Measurements from ENCODE around the gene CAMKMT.
"Not testable (repeated sequence)": the region's sequence is repeated elsewhere in the genome, so short reads cannot be mapped to it uniquely, and the experiment has no call there.

Gene CAMKMT

DNA sequence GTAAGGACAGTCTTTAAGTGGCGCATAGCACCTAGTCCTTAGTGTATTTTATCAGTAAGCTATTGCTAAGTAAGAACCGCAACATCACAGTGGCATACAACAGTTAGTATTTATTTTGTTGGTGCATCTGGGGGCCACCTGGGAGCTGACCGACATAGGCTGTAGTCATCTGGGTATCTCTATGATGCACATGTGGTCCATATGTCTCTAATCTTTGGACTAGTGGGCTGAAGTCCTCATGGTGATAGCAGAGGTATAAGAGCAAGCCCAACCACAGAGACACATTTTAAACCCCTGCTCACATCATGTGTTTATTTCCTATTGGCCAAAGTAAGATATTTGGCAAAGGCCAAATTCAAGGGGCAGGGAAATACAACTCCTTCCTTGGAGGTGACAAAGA is 2.9 kb downstream of the CAMKMT start:
- TF ChIP-seq, protein P1, sequence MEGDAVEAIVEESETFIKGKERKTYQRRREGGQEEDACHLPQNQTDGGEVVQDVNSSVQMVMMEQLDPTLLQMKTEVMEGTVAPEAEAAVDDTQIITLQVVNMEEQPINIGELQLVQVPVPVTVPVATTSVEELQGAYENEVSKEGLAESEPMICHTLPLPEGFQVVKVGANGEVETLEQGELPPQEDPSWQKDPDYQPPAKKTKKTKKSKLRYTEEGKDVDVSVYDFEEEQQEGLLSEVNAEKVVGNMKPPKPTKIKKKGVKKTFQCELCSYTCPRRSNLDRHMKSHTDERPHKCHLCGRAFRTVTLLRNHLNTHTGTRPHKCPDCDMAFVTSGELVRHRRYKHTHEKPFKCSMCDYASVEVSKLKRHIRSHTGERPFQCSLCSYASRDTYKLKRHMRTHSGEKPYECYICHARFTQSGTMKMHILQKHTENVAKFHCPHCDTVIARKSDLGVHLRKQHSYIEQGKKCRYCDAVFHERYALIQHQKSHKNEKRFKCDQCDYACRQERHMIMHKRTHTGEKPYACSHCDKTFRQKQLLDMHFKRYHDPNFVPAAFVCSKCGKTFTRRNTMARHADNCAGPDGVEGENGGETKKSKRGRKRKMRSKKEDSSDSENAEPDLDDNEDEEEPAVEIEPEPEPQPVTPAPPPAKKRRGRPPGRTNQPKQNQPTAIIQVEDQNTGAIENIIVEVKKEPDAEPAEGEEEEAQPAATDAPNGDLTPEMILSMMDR (IDR thresholded peaks at IDR 0.05; ENCODE audit: low read depth, low read length) = no peak
- in situ Hi-C loops (cut with HindIII; ENCODE audit: low sequenced_read_pairs) = no loop called here
- no peak overlapping the region for H3K4me3 ChIP-seq (ENCODE audit: low read depth, low read length)
- DNase-seq (ENCODE audit: low read depth, low spot score) = no peak

DNA sequence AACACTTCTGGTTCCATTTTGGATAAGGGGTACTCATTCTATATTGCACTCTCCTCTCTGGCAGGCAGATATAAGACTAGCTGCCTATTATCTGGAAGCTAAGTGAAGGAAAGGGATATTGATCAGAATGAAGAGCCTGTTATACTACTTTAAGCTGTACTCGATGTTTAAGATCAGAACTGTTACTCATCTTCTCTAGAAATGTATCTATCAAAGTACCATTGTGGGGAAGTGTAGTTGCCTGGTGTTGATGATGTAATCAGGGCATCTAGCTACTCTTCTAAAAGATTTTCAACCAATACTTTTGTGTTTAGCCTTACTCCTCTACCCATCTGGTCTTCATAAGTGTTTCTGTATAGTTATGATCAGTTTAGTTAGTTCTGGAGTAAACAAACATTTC is 5.8 kb downstream of the CAMKMT start:
- DNase-seq (ENCODE audit: low read depth, low spot score) = no peak
- in situ Hi-C loops (cut with HindIII; ENCODE audit: low sequenced_read_pairs) = no loop called here
- H3K4me3 ChIP-seq (ENCODE audit: low read depth, low read length) = no peak overlapping the region
- TF ChIP-seq, protein P1 (IDR thresholded peaks at IDR 0.05; ENCODE audit: low read depth, low read length) = no peak

DNA sequence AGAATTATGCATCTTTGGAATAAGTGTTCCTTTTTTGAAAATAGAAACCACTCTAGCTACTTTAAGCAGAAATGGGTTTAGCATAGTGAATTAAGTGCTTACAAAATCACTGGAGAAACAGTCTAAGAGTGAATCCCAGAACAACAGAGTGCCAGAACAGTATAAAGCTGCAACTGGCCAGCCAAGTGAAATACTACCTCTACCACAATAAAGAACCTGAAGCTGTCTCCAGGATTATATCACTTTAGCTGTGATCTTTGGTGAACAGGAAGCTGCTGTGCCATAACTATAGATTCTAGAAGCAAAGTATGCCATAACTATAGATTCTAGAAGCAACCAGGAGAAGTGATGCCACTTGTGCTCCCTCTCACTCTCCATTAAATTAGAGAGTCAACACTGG is 7.6 kb downstream of the CAMKMT start:
- in situ Hi-C loops (cut with HindIII; ENCODE audit: low sequenced_read_pairs) = no loop called here
- no peak for DNase-seq (ENCODE audit: low read depth, low spot score)
- TF ChIP-seq, protein P1 (IDR thresholded peaks at IDR 0.05; ENCODE audit: low read depth, low read length) = no peak
- H3K4me3 ChIP-seq (ENCODE audit: low read depth, low read length) = no peak overlapping the region

DNA sequence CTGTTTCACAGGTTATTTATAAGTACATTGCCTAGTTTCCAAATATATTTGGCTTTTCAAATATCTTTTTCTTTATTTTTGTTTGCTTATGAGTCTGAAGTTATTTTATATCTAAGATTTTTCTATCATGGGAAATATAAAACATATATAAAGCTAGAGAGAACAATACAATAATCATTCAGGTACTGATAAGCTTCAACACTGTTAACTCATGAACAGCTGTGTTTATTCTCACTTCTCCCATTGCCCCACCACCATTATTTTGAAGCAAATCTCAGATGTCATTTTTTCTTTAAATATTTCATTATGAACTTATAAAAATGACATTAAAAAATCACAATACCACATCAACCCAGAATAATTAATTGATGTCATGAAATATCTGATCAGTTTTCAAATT is 9.7 kb downstream of the CAMKMT start:
- H3K4me3 ChIP-seq (ENCODE audit: low read depth, low read length) = no peak overlapping the region

DNA sequence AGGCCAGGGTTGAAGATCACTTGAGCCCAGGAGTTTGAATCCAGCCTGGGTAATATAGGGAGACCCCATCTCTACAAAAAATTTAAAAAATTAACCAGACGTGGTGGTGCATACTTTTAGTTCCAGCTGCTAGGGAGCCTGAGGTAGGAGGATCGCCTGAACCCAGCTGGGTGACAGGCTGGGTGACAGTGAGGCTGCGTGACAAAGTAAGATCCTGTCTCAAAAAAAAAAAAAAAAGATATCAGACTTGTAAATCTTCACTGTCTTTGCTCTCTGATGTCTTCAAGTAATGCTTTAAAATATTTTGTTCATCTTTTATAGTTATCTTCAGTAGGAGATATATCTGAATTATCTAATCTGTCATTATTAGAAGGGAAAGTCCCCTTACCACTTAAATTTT is 10.5 kb downstream of the CAMKMT start:
- H3K4me3 ChIP-seq (ENCODE audit: low read depth, low read length) = no peak overlapping the region
- in situ Hi-C loops (cut with HindIII; ENCODE audit: low sequenced_read_pairs) = no loop called here
- TF ChIP-seq, protein P1 (IDR thresholded peaks at IDR 0.05; ENCODE audit: low read depth, low read length) = no peak
- no peak for DNase-seq (ENCODE audit: low read depth, low spot score)

More for the DNA sequence above, 9.7 kb downstream of the CAMKMT start:
- no peak for DNase-seq (ENCODE audit: low read depth, low spot score)
- TF ChIP-seq, protein P1 (IDR thresholded peaks at IDR 0.05; ENCODE audit: low read depth, low read length) = no peak
- in situ Hi-C loops (cut with HindIII; ENCODE audit: low sequenced_read_pairs) = no loop called here

DNA sequence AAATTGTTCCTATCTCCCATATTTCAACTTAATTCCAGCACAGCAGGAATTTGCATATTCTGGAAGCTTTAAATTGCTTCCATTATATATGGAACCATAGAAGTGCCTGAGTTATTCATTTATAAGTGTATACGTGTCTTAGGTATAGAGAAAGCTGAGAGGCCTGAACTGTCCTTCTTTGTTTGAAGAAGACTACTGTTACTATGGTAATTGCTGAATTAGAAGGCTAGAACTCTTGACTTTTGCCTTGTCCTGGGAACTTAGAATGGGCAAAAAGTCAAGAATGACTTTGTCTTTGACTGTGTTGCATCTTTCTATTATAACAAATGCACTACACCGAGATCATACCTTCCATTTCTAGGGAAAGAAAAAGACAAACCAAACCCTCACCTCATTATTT is 15.7 kb downstream of the CAMKMT start:
- DNase-seq (ENCODE audit: low read depth, low spot score) = no peak
- in situ Hi-C loops (cut with HindIII; ENCODE audit: low sequenced_read_pairs) = no loop called here
- TF ChIP-seq, protein P1 (IDR thresholded peaks at IDR 0.05; ENCODE audit: low read depth, low read length) = no peak
- no peak overlapping the region for H3K4me3 ChIP-seq (ENCODE audit: low read depth, low read length)

DNA sequence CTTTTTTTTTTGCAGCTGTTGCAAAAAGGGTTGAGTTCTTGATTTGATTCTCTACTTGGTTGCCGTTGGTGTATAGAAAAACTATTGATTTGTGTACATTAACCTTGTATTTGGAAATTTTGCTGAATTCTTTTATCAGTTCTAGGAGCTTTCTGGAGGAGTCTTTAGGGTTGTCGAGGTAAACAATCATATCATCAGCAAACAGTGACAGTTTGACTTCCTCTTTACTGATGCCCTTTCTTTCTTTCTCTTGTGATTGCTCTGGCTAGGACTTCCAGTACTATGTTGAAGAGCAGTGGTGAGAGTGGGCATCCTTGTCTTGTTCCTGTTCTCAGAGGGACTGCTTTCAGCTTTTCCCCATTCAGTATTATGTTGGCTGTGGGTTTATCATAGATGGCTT is 23.5 kb downstream of the CAMKMT start:
- DNase-seq (ENCODE audit: low read depth, low spot score); H3K4me3 ChIP-seq (ENCODE audit: low read depth, low read length); in situ Hi-C loops (cut with HindIII; ENCODE audit: low sequenced_read_pairs): not testable (repeated sequence)

All from astrocyte of the spinal cord (primary cell).